HG02610 (cell line): Measurements from ENCODE around the gene RERE.

ENCODE experiments used
- ATAC-seq: cut with Tn5 transposase; IDR thresholded peaks from one replicate; pipeline ENCODE4 v1.9.1; 2021; ENCODE audit warnings: mild to moderate bottlenecking, moderate library complexity; ENCODE audit not compliant: unreplicated experiment

RERE gene

GRCh38 chr1:8437347-8437746 is 380.1 kb downstream of the RERE start:
- no peak for ATAC-seq

DNA sequence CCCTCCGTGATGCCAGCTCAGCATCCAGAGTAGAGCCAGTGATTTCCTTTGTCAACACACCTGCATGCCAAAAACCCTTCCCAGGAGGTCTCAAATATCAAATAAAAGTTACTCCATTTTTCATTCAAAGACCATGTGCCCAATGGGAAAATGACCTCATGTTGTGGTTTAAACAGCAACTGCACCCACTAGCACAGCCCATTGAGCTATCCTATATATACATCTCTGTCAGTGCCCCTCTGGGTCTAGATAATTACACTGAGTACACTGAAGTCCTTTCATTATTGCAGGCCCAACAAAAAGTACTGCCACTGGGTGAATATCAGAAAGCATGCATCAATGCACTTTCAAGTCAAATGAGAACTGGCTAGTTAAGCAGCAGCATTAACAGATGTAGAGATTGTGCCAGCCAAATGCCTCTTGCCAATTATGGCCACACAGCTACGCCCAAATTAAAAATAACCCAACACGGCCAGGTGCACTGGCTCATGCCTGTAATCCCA is 381.8 kb downstream of the RERE start:
- ATAC-seq = no peak

DNA sequence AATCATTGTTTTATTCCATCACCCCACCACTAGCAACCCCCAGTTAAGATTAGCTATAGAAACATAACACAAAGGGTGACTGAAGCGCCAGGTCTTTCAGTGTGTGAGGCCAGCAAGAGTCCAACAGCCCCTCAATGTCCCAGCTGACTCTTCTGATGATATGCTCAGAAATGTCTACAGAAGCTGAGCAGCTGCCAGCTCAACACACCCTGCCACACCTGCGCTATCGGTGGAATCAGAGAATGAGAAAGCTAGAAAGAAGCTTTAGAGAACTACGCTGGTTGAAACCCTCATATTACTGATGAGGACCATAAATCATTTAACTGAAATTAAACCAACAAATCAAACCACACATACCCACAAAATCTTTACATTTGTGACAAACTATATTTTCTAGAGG is 383.3 kb downstream of the RERE start:
- no peak for ATAC-seq

- no peak for ATAC-seq
Observed at GRCh38 chr1:8431784-8432183, 385.7 kb downstream of the RERE start.

GRCh38 chr1:8431019-8431418 is 386.4 kb downstream of the RERE start:
- no peak for ATAC-seq

GRCh38 chr1:8430476-8430875 is 387.0 kb downstream of the RERE start:
- ATAC-seq = no peak

GRCh38 chr1:8429549-8430110 is 387.8 kb downstream of the RERE start:
- ATAC-seq = no peak

- ATAC-seq = no peak
Observed at GRCh38 chr1:8428441-8428840, 389.0 kb downstream of the RERE start.

- ATAC-seq = no peak
Observed at GRCh38 chr1:8427986-8428385, 389.5 kb downstream of the RERE start.

GRCh38 chr1:8427493-8427892 is 389.9 kb downstream of the RERE start:
- peak; percentile 65 for ATAC-seq

DNA sequence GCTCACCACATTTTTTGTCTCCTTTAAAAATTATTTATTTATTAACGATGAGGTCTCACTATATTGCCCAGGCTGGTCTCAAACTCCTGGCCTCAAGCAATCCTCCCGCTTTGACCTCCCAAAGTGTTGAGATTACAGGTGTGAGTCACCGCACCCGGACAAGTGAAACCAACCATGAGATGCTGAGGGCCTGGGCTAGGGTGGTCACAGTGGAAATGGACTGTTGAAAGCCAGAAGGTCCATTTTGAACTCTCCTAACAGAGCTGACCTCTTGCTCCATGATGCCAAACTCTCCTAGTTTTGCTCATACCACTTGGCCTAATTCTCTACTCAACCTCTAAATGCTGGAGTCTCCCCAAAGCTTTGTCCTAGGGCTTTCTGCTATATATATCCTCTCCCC is 390.4 kb downstream of the RERE start:
- no peak for ATAC-seq

DNA sequence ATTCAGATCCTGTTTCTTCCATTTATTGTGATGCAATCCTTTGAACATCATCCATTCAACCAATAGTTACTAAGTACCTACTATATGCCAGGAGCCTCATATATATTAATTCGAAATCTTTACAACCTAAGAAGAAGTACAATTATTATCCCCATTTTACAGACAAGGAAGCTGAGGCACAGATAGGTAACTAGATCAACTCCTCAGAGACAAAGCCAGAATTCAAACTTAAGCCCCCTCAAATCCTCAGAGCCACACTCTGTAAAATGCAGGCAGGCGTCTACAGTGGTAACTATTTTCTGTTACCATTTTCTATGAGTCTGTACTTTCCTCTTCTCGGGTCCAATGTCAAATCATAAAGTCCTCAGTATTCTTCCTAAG is 391.7 kb downstream of the RERE start:
- no peak for ATAC-seq

- no peak for ATAC-seq
Observed at GRCh38 chr1:8425150-8425780, 392.2 kb downstream of the RERE start.

GRCh38 chr1:8424539-8425116 is 392.8 kb downstream of the RERE start:
- ATAC-seq = peak; percentile 25

GRCh38 chr1:8423692-8424538 is 393.5 kb downstream of the RERE start:
- ATAC-seq = peak; percentile 27

DNA sequence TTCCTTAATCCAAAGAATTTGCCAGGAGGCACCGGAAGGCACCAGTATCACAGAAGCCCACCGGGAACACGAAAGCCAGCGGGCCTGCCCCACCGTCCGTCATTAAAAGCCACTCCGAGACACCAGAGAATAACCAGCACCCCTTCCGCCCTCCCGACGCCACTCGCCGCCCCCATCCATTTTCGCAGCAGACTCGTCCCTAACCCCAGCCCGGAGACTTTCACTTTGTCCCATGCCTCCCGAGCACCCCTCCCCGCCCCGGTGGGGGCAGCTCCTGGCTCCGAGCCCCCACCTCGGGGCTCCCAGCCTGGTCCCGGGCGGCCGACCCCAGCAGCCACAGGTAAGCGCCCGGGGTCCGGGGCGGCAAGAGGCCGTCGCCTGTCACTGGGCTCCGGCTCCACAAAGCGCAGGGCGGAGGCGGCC is 394.2 kb downstream of the RERE start:
- ATAC-seq = no peak

DNA sequence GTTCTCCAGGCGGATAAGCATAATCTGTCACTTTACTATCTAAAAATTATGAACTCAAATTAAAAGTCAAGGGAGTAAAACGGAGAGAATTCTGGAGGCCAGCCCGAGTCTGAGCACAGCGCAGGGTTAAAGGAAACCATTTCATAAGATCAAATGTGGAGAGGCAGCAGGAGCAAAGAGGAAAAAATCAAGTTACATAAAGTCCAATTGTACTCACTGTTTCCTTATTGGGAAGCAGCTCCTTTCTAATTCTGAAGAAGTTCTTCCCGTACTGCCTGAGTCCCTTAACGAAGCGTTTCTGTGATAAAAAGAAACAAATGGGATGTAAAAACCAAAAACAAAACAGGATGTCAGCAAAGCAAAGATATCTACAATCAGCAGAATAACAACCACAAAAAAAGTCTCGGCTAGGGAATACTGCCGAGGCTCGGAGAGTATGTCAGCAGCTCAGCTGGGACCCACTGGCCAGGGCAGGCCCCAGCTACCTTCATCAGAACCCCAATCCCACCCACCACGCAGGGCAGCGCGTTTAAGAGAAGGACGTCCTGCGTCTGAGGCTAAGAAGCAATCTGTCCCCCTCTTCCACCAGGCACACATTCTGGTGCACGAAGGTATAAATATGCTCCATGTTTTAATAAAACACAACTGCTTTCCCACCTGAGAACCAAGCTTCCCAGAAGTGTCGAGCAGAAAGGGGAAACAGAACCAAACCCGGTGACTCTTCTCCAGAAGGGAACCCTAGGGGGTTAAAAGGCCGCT is 394.8 kb downstream of the RERE start:
- no peak for ATAC-seq

GRCh38 chr1:8421721-8422120 is 395.7 kb downstream of the RERE start:
- ATAC-seq = no peak

- no peak for ATAC-seq
Observed at GRCh38 chr1:8420318-8420717, 397.1 kb downstream of the RERE start.

DNA sequence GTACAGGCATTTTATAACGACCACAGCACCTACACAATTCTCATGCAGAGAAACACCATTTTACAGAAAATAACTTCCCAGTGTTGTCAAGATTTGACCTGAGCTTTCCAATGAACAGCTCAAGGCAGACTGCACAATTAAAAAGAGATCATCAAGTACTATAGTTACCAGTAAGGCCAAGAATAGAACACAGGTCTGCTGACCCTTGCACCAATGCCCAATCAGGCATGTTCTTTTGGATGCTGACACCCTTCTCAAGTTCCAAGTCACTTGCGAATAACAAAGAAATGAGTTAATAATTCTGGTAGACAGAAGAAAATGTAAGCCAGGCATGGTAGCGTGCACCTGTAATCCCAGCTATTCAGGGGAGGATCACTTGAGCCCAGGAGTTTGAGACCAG is 397.6 kb downstream of the RERE start:
- ATAC-seq = no peak

DNA sequence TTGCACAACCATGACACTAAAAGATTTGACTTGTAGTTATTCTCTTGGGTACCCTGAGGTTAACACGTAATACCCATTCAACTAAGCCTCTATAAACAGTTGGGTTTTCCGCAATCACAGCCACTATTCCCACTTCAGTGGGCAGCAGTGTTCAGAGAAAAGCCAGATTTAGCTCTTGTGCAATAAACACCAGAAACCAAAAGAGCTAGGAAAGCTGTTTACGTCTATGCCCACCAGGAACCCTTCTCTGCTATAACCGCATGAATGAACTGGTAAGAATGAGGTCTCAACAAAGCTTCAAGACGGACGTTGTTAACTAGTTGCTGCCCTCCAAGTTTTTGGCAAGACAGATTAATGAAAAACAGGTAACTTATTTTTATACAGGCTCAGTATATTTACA is 398.3 kb downstream of the RERE start:
- no peak for ATAC-seq
